Esophagus muscularis mucosa (tissue), 4 donors: ENCODE data around the gene FOXRED2. TPM values are rescaled to one million over a fixed set of nuclear protein-coding genes. Genes with fewer than 3 reads are reported as not detected.

Experiments
- DNase-seq: peaks from one replicate; pipeline ENCODE4 v3.0.0-alpha.2; 2017; ENCODE audit errors: extremely low spot score
- H3K27ac ChIP-seq, 4 donors: fragments of 200-600 bp; sonication (generic); replicated peaks in 1 of 4; 1 replicate in 3 of 4; 2 replicates in 1 of 4; pipeline ENCODE4 v1.5.1; 2016 to 2019; ENCODE audit warnings: mild to moderate bottlenecking in 1 of 4
- H3K27me3 ChIP-seq, 4 donors: fragments of 200-600 bp; sonication (generic); one replicate each; pipeline versions ENCODE4 v1.5.1 to v1.6.0; 2016 to 2019
- H3K36me3 ChIP-seq, 4 donors: fragments of 200-600 bp; sonication (generic); one replicate each; pipeline ENCODE4 v1.5.1; 2016 to 2019
- H3K4me1 ChIP-seq, 4 donors: fragments of 200-600 bp; sonication (generic); one replicate each; pipeline ENCODE4 v1.5.1; 2016 to 2019
- H3K4me3 ChIP-seq, 4 donors: fragments of 200-600 bp; sonication (generic); 1 replicate in 2 of 4; 2 replicates in 2 of 4; pipeline ENCODE4 v1.5.1; 2016 to 2019; ENCODE audit warnings: mild to moderate bottlenecking in 4 of 4, moderate library complexity in 1 of 4
- H3K9me3 ChIP-seq, 4 donors: fragments of 200-600 bp; sonication (generic); 1 replicate in 3 of 4; 2 replicates in 1 of 4; pipeline ENCODE4 v1.5.1; 2016 to 2019
- CTCF ChIP-seq, 3 experiments: fragments of 200-600 bp in 2 of 3; fragments of 450-650 bp in 1 of 3; sonication (generic) in 2 of 3; IDR thresholded peaks; one replicate each; pipeline ENCODE4 v1.5.1; 2017 to 2019; ENCODE audit warnings: antibody characterized with exemption in 3 of 3, mild to moderate bottlenecking in 2 of 3, moderate library complexity in 1 of 3
- EP300 ChIP-seq: sonication (generic); formaldehyde crosslinking; IDR thresholded peaks from one replicate; pipeline ENCODE4 v1.6.1; 2017; ENCODE audit warnings: antibody characterized with exemption
- POLR2A ChIP-seq: fragments of 450-650 bp; IDR thresholded peaks from one replicate; pipeline ENCODE4 v1.6.1; 2017; ENCODE audit warnings: antibody characterized with exemption, moderate library complexity, mild to moderate bottlenecking, low read depth
- POLR2AphosphoS5 ChIP-seq, 2 donors: sonication (generic); formaldehyde crosslinking; IDR thresholded peaks; one replicate each; pipeline ENCODE4 v1.6.1; 2017; ENCODE audit warnings: antibody characterized with exemption in 2 of 2
- WGBS: methylation state at CpG from one replicate; pipeline ENCODE4 v1.1.5; 2018; 5-methylcytosine and 5-hydroxymethylcytosine counted together
- intact Hi-C: fragments of 100-400 bp; cut with DNase I; formaldehyde crosslinking; loops from one replicate; pipeline ENCODE4 v1.15.1; 2023
- total RNA-seq, 4 donors: library from RNA; depleted of rRNA; stranded (reverse); fragments of >200 nt; gene quantifications; one replicate each; pipeline versions ENCODE4 v1.1.0 to v1.2.1, GENCODE V29; 2016

Gene FOXRED2
- total RNA-seq, 4 donors from 2014 or later = 4.6 to 12.5 (median 5.4) TPM

- Histone ChIP-seq H3K36me3 (peaks cover 86 to 95% (median 95%) of the 10 kb centered on the region in 4 donors), H3K4me1 (peaks cover 0 to 18% (median 12%) of the 10 kb centered on the region in 4 donors), H3K27ac (no peak overlapping the region), H3K4me3 (no peak overlapping the region), H3K9me3 (no peaks in the 10 kb centered on the region), H3K27me3 (no peaks in the 10 kb centered on the region)
- TF ChIP-seq POLR2AphosphoS5 (IDR thresholded peaks at IDR 0.05) (no peak), EP300 (no peak), POLR2A (no peak)
- 95% methylated on average over 1 of the region's 1 CpG for WGBS
- intact Hi-C loops = no loop called here
- no peak for DNase-seq
Observed at GRCh38 chr22:36514766-36515165, 7.9 kb upstream of the FOXRED2 start.

- Histone ChIP-seq H3K4me1 (peaks cover 0 to 25% (median 14%) of the 10 kb centered on the region in 4 donors), H3K36me3 (peaks cover 68 to 77% (median 77%) of the 10 kb centered on the region in 4 donors), H3K27ac (no peak overlapping the region), H3K9me3 (no peaks in the 10 kb centered on the region), H3K4me3 (no peak overlapping the region), H3K27me3 (no peaks in the 10 kb centered on the region)
- TF ChIP-seq EP300 (no peak), POLR2AphosphoS5 (IDR thresholded peaks at IDR 0.05) (no peak), CTCF (IDR thresholded peaks at IDR 0.05) (no peak), POLR2A (no peak)
- WGBS = 89% methylated on average over 4 of the region's 4 CpGs
- DNase-seq = no peak
- intact Hi-C loops = no loop called here
Observed at GRCh38 chr22:36512991-36513390, 6.2 kb upstream of the FOXRED2 start.

- DNase-seq = no peak
- Histone ChIP-seq H3K36me3 (peaks cover 62 to 71% (median 70%) of the 10 kb centered on the region in 4 donors), H3K27ac (no peak overlapping the region), H3K4me3 (no peak overlapping the region), H3K4me1 (peaks cover 3 to 27% (median 19%) of the 10 kb centered on the region in 4 donors), H3K9me3 (no peaks in the 10 kb centered on the region), H3K27me3 (no peaks in the 10 kb centered on the region)
- TF ChIP-seq EP300 (no peak), POLR2AphosphoS5 (IDR thresholded peaks at IDR 0.05) (no peak), CTCF (IDR thresholded peaks at IDR 0.05) (no peak), POLR2A (no peak)
- 89% methylated on average over 8 of the region's 8 CpGs for WGBS
- intact Hi-C loops = no loop called here
Observed at GRCh38 chr22:36512333-36512732, 5.5 kb upstream of the FOXRED2 start.

GRCh38 chr22:36510966-36511881 is 4.4 kb upstream of the FOXRED2 start:
- no peaks in the 10 kb centered on the region for H3K9me3 ChIP-seq
- peak overlapping the region; percentile 35 to 71 (median 44) for H3K27ac ChIP-seq
- TF ChIP-seq CTCF (IDR thresholded peaks at IDR 0.05) (peak; percentile 43 to 77 (median 45)), POLR2AphosphoS5 (IDR thresholded peaks at IDR 0.05) (no peak)
- peaks cover 51 to 60% (median 59%) of the 10 kb centered on the region in 4 donors for H3K36me3 ChIP-seq
- 65% methylated on average over 17 of the region's 17 CpGs for WGBS
- H3K4me3 ChIP-seq = no peak overlapping the region
- intact Hi-C loops = no loop called here
- no peak for DNase-seq
- no peaks in the 10 kb centered on the region for H3K27me3 ChIP-seq
- peaks cover 10 to 36% (median 29%) of the 10 kb centered on the region in 4 donors for H3K4me1 ChIP-seq

- H3K9me3 ChIP-seq = no peaks in the 10 kb centered on the region
- WGBS = 64% methylated on average over 3 of the region's 3 CpGs
Observed at GRCh38 chr22:36510384-36510783, 3.5 kb upstream of the FOXRED2 start.

More at GRCh38 chr22:36510384-36510783, 3.5 kb upstream of the FOXRED2 start:
- peak overlapping the region; percentile 35 to 71 (median 44) for H3K27ac ChIP-seq
- H3K4me1 ChIP-seq = peaks cover 10 to 44% (median 36%) of the 10 kb centered on the region in 4 donors
- intact Hi-C loops = no loop called here
- peaks cover 42 to 51% (median 51%) of the 10 kb centered on the region in 4 donors for H3K36me3 ChIP-seq
- no peak for DNase-seq
- H3K4me3 ChIP-seq = no peak overlapping the region
- H3K27me3 ChIP-seq = no peaks in the 10 kb centered on the region
- no peak for TF ChIP-seq EP300
- peak in 1 of 2 donors; percentile 18 for TF ChIP-seq POLR2AphosphoS5 (IDR thresholded peaks at IDR 0.05)
